Mesodermal cell (in vitro differentiated cells): ENCODE results near the gene NR1I2.
A peak's percentile ranks its signal among the peaks of the same experiment; 100 is the strongest.

Experiments used
- H3K27ac ChIP-seq: 2 replicates; pipeline ENCODE4 v1.7.0; 2013; ENCODE audit warnings: mild to moderate bottlenecking, low read depth, low read length, moderate library complexity; ENCODE audit not compliant: severe bottlenecking
- H3K36me3 ChIP-seq: 2 replicates; pipeline ENCODE4 v1.7.1; 2013; ENCODE audit warnings: mild to moderate bottlenecking, low read length, moderate library complexity; ENCODE audit not compliant: control insufficient read depth, insufficient read depth
- H3K4me1 ChIP-seq: one replicate; pipeline ENCODE4 v1.7.1; 2013; ENCODE audit warnings: mild to moderate bottlenecking, low read length; ENCODE audit not compliant: insufficient read depth, control insufficient read depth, poor library complexity, severe bottlenecking
- H3K4me3 ChIP-seq: 2 replicates; pipeline ENCODE4 v1.7.0; 2013; ENCODE audit warnings: low read length, control low read depth, mild to moderate bottlenecking; ENCODE audit not compliant: insufficient read depth, poor library complexity, severe bottlenecking; ENCODE audit errors: extremely low read depth
- H3K9me3 ChIP-seq: 2 replicates; pipeline ENCODE4 v1.7.1; 2013; ENCODE audit warnings: mild to moderate bottlenecking, low read length, moderate library complexity; ENCODE audit not compliant: control insufficient read depth
- WGBS, 2 experiments: methylation state at CpG; one replicate each; pipeline ENCODE4 v1.1.5; 2013; ENCODE audit warnings: missing lambda C conversion rate in 2 of 2; ENCODE audit not compliant: insufficient coverage in 2 of 2; 5-methylcytosine and 5-hydroxymethylcytosine counted together

NR1I2 gene

DNA sequence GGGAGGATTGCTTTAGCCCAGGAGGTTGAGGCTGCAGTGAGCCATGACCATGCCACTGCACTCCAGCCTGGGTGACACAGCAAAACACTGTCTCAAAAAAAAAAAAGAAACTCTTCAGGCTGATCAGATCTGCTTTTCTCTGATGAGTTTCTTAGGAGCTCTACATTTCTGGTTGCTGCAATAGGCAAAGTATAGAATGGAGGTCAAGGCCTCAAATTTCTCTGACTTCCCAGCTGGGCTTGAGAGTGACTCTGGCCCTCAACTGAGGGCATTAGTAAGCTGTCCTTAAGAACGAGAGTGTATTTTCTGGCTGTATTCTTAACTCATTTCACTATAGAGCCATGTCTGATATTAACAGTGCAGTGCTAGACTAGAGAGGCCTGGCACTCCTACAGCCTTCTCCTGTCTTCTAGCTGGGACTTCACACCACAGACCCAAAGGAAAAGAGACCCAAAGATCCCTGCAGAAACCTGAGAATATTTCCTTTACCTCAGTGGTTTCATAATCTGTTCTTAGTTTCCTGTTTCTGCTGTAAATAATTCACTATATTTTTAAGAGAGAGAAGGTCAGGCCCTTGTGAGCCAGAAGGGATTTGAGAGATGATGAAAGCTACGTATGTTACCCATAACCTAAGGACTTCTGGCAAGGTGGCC, 2.0 kb upstream of the NR1I2 start:
- Histone ChIP-seq H3K27ac (no peak overlapping the region), H3K36me3 (no peaks in the 10 kb centered on the region), H3K9me3 (peaks cover 7% of the 10 kb centered on the region), H3K4me3 (no peak overlapping the region), H3K4me1 (no peaks in the 10 kb centered on the region)
- 80 to 83% methylated on average over 1 to 2 of the region's 2 CpGs for WGBS, 2 experiments

DNA sequence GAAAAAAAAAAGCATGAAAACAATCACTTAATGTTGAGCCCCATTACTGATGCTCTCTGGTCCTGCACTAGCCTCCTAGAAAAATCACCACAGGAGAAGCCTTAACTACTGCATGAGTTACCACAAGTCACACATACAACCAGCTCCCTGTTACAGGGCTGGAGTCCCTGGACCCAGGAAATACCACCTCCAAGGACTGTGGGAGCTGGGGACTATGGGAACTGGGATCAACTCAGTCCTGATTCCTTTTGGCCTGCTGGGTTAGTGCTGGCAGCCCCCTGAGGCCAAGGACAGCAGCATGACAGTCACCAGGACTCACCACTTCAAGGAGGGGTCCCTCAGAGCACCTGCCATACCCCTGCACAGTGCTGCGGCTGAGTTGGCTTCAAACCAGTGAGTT, 559 bp downstream of the NR1I2 start:
- Histone ChIP-seq H3K27ac (no peak overlapping the region), H3K4me1 (no peaks in the 10 kb centered on the region), H3K36me3 (no peaks in the 10 kb centered on the region), H3K9me3 (no peaks in the 10 kb centered on the region), H3K4me3 (no peak overlapping the region)
- 71 to 88% methylated on average over 1 of the region's 1 CpG for WGBS, 2 experiments

DNA sequence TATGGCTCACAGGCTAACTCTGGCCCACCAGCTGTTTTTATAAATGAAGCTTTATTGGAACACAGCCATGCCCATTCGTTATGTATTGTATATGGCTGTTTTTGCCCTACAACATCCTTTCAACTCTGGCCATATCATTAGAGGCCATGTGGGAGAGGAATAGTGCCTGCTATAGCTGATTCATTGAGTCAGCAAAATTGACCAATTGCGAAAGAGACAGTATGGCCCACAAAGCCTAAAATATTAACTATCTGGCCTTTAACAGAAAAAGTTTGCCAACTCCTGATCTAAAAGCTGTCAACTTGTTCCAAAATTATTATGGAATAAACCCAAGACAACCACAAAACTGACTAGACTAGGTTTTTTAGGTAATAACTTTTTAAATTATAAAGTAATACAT, 1.4 kb downstream of the NR1I2 start:
- H3K9me3 ChIP-seq, result no peaks in the 10 kb centered on the region
- no CpG with 5 or more reads among the region's 2 CpGs for WGBS, 2 experiments

DNA sequence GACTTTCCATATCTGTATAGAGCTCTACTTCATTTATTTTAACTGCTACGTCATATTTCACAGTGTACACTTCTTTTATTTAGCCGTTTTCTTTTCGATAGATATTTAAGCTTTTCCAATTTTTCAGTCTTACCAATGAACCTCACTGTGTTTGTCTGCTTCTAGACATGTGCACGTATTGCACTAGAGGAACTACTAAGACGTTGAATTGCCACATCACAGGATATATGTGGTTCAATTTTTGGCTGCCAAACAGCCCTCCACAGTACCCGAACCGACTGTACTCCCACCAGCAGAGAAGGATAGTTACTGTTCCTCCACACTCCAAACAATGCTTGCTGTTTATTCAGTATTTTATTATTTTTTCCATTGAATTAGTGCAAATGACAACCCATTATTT, 2.0 kb downstream of the NR1I2 start:
- Histone ChIP-seq H3K4me3 (no peak overlapping the region), H3K27ac (no peak overlapping the region)
- WGBS, 2 experiments, result 80 to 100% methylated on average over 2 to 5 of the region's 7 CpGs

More for the DNA sequence above, 1.4 kb downstream of the NR1I2 start:
- no peak overlapping the region for H3K27ac ChIP-seq
- no peaks in the 10 kb centered on the region for H3K36me3 ChIP-seq
- no peaks in the 10 kb centered on the region for H3K4me1 ChIP-seq
- no peak overlapping the region for H3K4me3 ChIP-seq

DNA sequence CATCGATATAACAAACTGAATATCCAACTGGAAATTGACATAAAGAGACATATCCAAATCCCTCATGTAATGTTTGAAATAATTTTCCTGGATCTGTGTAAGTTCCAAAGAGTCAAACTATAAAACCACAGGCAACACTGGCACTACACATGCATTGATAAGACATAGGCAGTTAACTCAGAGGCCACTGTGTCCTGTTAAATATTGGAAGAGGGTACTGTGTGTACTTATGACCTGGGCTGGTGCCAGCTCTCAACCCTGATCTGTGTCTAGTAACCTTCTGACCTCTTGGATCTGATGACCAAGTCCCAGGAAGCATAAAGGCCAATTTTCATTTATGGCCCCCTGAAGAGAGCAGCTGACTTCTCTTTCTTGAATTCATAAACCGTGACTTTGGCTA, 4.5 kb downstream of the NR1I2 start:
- H3K27ac ChIP-seq, result no peak overlapping the region
- no peaks in the 10 kb centered on the region for H3K9me3 ChIP-seq
- no peak overlapping the region for H3K4me3 ChIP-seq
- H3K36me3 ChIP-seq, result no peaks in the 10 kb centered on the region
- WGBS, 2 experiments, result no CpG with 5 or more reads among the region's 2 CpGs
- H3K4me1 ChIP-seq, result no peaks in the 10 kb centered on the region

More for the DNA sequence above, 2.0 kb downstream of the NR1I2 start:
- no peaks in the 10 kb centered on the region for H3K36me3 ChIP-seq
- H3K9me3 ChIP-seq, result no peaks in the 10 kb centered on the region
- no peaks in the 10 kb centered on the region for H3K4me1 ChIP-seq

- no peak overlapping the region for H3K27ac ChIP-seq
- 100% methylated on average over 1 of the region's 3 CpGs; no CpG with 5 or more reads in 1 of the 2 experiments for WGBS, 2 experiments
- no peaks in the 10 kb centered on the region for H3K9me3 ChIP-seq
- H3K36me3 ChIP-seq, result no peaks in the 10 kb centered on the region
- no peak overlapping the region for H3K4me3 ChIP-seq
- H3K4me1 ChIP-seq, result peaks cover 5% of the 10 kb centered on the region
Observed at GRCh38 chr3:119790369-119790768, 8.5 kb downstream of the NR1I2 start.

GRCh38 chr3:119792270-119792669, 10.4 kb downstream of the NR1I2 start:
- Histone ChIP-seq H3K4me3 (no peak overlapping the region), H3K36me3 (no peaks in the 10 kb centered on the region), H3K27ac (no peak overlapping the region), H3K9me3 (no peaks in the 10 kb centered on the region), H3K4me1 (peaks cover 24% of the 10 kb centered on the region)
- 96 to 97% methylated on average over 6 to 8 of the region's 8 CpGs for WGBS, 2 experiments

DNA sequence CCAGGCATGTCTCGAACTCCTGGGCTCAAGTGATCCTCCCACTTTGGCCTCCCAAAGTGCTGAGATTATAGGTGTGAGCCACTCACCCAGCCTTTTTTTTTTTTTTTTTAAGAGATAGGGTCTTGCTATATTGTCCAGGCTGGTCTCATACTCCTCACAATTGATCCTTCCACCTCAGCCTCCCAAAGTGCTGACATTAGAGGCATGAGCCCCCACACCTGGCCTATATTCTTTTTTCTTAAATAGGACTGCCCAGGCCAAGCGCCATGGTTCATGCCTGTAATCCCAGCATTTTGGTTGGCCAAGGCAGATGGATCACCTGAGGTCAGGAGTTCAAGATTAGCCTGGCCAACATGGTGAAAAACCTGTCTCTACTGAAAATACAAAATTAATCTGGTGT, 12.5 kb downstream of the NR1I2 start:
- no peaks in the 10 kb centered on the region for H3K9me3 ChIP-seq
- WGBS, 2 experiments, result 83 to 92% methylated on average over 1 to 2 of the region's 2 CpGs
- H3K36me3 ChIP-seq, result no peaks in the 10 kb centered on the region
- H3K4me1 ChIP-seq, result peaks cover 24% of the 10 kb centered on the region
- no peak overlapping the region for H3K4me3 ChIP-seq
- no peak overlapping the region for H3K27ac ChIP-seq

DNA sequence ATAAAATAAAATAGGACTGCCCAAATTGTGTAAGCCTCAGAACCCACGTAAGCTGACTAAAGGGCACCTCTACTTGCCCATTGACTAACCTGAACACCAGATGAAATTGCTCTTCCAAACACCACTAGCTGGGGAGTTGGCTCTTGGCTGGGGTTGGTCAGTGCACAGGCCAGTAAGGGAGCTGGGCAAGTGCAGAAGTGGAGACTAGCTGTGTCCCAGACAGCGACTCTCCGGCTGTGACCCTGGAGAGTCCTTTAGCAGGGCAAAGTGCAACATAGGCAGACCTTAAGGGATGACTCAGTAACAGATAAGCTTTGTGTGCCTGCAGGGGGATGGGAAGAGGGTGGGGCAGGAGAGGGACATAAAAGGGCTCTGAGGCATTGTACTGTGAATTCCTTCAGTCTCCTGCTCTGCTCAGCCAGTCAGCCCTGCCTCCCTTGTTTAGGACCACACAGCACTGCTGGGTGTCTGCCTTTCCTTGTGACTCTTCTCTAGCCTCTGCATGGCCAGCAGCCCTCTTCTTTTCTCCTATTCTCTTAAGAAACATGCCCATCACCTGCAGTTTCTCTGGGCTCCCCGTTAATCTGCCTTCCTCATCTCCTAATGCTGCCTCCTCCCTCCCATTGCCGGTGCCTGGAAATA, 13.2 kb downstream of the NR1I2 start:
- Histone ChIP-seq H3K36me3 (no peaks in the 10 kb centered on the region), H3K4me3 (no peak overlapping the region), H3K9me3 (no peaks in the 10 kb centered on the region), H3K4me1 (peaks cover 24% of the 10 kb centered on the region), H3K27ac (peak overlapping the region; percentile 65)
- 10 to 26% methylated on average over 4 of the region's 5 CpGs for WGBS, 2 experiments

GRCh38 chr3:119795849-119796248, 13.9 kb downstream of the NR1I2 start:
- no peak overlapping the region for H3K4me3 ChIP-seq
- H3K27ac ChIP-seq, result peak overlapping the region; percentile 65
- peaks cover 24% of the 10 kb centered on the region for H3K4me1 ChIP-seq
- no peaks in the 10 kb centered on the region for H3K9me3 ChIP-seq
- H3K36me3 ChIP-seq, result no peaks in the 10 kb centered on the region
- 83 to 90% methylated on average over 3 of the region's 3 CpGs for WGBS, 2 experiments

GRCh38 chr3:119796368-119796767, 14.5 kb downstream of the NR1I2 start:
- H3K4me1 ChIP-seq, result peaks cover 24% of the 10 kb centered on the region
- no peak overlapping the region for H3K4me3 ChIP-seq
- no peaks in the 10 kb centered on the region for H3K9me3 ChIP-seq
- no peaks in the 10 kb centered on the region for H3K36me3 ChIP-seq
- 93 to 100% methylated on average over 2 of the region's 2 CpGs for WGBS, 2 experiments
- H3K27ac ChIP-seq, result no peak overlapping the region
